A549 (cell line): ENCODE results near the gene RRP12.

Source experiments
- CEBPB ChIP-seq, 2 experiments: fragments of >200 bp in 1 of 2; sonication (Bioruptor Twin) in 1 of 2; formaldehyde crosslinking in 1 of 2; IDR thresholded peaks; 2 replicates each; pipeline ENCODE4 v1.6.1; 2012 to 2016
- CTCF ChIP-seq: fragments of >200 bp; sonication (Bioruptor Twin); formaldehyde crosslinking; IDR thresholded peaks from 3 replicates; pipeline ENCODE4 v1.5.1; 2016
- KDM1A ChIP-seq: fragments of 200-600 bp; sonication (generic); IDR thresholded peaks from 2 replicates; pipeline ENCODE4 v1.6.1; 2016; ENCODE audit warnings: low read depth, mild to moderate bottlenecking
- POLR2A ChIP-seq: IDR thresholded peaks from 2 replicates; pipeline ENCODE4 v1.6.1; 2012; ENCODE audit warnings: mild to moderate bottlenecking, low read length
- ZC3H11A ChIP-seq: fragments of 450-650 bp; IDR thresholded peaks from 2 replicates; pipeline ENCODE4 v1.6.1; 2014; ENCODE audit warnings: antibody characterized with exemption, mild to moderate bottlenecking

DNA sequence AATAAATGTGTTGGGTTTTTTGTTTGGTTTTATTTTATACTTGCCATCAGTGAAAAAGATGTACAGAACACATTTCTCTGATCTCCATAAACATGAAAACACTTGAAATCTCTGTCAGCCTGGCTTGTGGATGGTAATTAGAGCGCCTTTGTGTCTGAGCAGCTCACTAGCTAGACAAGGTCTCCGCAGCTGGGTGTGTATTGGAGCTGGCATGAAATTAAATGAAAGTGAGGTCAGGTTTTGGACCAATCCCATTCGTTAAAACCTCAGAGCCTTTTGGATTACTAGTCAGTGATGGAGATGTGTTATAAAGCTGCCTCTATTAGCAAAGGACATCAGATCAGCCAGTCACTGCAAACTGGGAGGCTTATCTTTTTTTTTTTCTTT lies 79.3 kb downstream of the RRP12 start:
- TF ChIP-seq KDM1A = no peak
- no peak for TF ChIP-seq CEBPB (IDR thresholded peaks at IDR 0.05)
- TF ChIP-seq CTCF = no peak
- TF ChIP-seq POLR2A = no peak
- no peak for TF ChIP-seq ZC3H11A
